MM.1S (cell line): ENCODE results near the gene HSPA1L.
"Not testable (repeated sequence)": the region's sequence is repeated elsewhere in the genome, so short reads cannot be mapped to it uniquely, and the experiment has no call there.

Experiments
- CTCF ChIP-seq: fragments of 300-600 bp; sonication (generic); IDR thresholded peaks from 2 replicates; pipeline ENCODE4 v1.5.1; 2016; ENCODE audit warnings: antibody characterized with exemption, low read length, mixed read lengths
- EZH2 ChIP-seq: fragments of 300-600 bp; sonication (generic); optimal IDR thresholded peaks from 2 replicates; pipeline ENCODE3; 2017; ENCODE audit warnings: low read depth, mild to moderate bottlenecking, antibody characterized with exemption, low read length, mixed read lengths

- not testable (repeated sequence) for TF ChIP-seq CTCF, EZH2
These were observed 21.2 kb downstream of the HSPA1L start for GRCh38 chr6:31793927-31794245.
